IMR-90 (cell line): ENCODE measurements around the gene TOP3B.

Experiments
- POLR2A ChIP-seq: IDR thresholded peaks from 2 replicates; pipeline ENCODE4 v1.6.1; 2012; ENCODE audit warnings: mild to moderate bottlenecking, low read depth, low read length
- RAD21 ChIP-seq: IDR thresholded peaks from 2 replicates; pipeline ENCODE4 v1.6.1; 2012; ENCODE audit warnings: low read length, improper control_type of control experiment
- RFX5 ChIP-seq: IDR thresholded peaks from 2 replicates; pipeline ENCODE4 v1.8.0; 2012; ENCODE audit warnings: low read depth, mild to moderate bottlenecking, low read length, moderate library complexity
- TF ChIP-seq, protein P1 (sequence below): conservative IDR thresholded peaks from 2 replicates; pipeline ENCODE4 v1.5.1; 2012; ENCODE audit warnings: mild to moderate bottlenecking, low read depth, low read length, improper control_type of control experiment

DNA sequence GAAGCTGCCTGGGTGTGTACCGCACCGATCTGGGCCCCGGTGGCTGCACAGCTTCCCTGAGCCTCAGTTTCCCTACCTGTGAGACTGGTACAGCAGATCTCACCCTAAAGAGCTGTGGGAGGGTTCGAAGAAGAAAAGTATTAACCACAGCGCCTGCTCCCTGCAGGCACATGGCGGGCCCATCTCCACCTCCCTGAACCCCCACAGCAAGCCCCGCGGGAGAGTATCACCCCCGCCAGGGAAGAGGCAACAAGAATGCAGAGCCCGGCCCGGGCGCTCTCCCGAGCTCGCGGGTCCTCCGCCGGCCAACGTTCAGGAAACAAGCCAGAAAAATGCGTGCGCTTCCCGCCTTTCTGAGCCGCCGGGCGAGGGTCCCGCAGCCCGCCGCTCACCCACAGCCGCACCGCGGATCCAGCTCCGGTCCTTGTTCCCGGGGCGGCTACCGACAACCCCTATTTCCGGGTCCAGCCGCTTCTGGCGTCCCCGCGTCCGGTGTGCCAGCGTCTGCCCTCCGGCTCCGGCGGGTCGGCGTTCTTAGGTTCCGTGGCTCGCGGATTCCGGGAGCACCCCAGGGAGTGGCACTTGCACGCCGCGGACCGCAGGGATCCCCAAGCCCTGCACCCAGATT lies at the start of gene TOP3B:
- TF ChIP-seq POLR2A (peak; percentile 64), RAD21 (no peak), RFX5 (no peak)
- TF ChIP-seq, protein P1, sequence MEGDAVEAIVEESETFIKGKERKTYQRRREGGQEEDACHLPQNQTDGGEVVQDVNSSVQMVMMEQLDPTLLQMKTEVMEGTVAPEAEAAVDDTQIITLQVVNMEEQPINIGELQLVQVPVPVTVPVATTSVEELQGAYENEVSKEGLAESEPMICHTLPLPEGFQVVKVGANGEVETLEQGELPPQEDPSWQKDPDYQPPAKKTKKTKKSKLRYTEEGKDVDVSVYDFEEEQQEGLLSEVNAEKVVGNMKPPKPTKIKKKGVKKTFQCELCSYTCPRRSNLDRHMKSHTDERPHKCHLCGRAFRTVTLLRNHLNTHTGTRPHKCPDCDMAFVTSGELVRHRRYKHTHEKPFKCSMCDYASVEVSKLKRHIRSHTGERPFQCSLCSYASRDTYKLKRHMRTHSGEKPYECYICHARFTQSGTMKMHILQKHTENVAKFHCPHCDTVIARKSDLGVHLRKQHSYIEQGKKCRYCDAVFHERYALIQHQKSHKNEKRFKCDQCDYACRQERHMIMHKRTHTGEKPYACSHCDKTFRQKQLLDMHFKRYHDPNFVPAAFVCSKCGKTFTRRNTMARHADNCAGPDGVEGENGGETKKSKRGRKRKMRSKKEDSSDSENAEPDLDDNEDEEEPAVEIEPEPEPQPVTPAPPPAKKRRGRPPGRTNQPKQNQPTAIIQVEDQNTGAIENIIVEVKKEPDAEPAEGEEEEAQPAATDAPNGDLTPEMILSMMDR: no peak
